NB4 (cell line): ENCODE results near the gene RPS23.

Experiments used
- DNase-seq: peaks from one replicate; pipeline ENCODE4 v3.0.0; 2010; ENCODE audit warnings: low read depth
- H3K4me3 ChIP-seq: one replicate; pipeline ENCODE4 v1.5.1; 2011; ENCODE audit warnings: mild to moderate bottlenecking, low read depth, low read length, moderate library complexity
- CTCF ChIP-seq: IDR thresholded peaks from one replicate; pipeline ENCODE4 v1.5.1; 2012; ENCODE audit warnings: low read depth, low read length
- MYC ChIP-seq: IDR thresholded peaks from 2 replicates; pipeline ENCODE4 v1.6.1; 2011; ENCODE audit warnings: low read depth, low read length
- POLR2A ChIP-seq: IDR thresholded peaks from 2 replicates; pipeline ENCODE4 v1.6.1; 2011; ENCODE audit warnings: mild to moderate bottlenecking; ENCODE audit not compliant: insufficient read length; ENCODE audit errors: extremely low read depth
- TF ChIP-seq, protein P1 (sequence below): IDR thresholded peaks from 2 replicates; pipeline ENCODE4 v1.6.1; 2011; ENCODE audit warnings: low read depth, low read length

The RPS23 gene

GRCh38 chr5:82257729-82258128 lies 20.4 kb downstream of the RPS23 start:
- H3K4me3 ChIP-seq = no peak overlapping the region
- TF ChIP-seq MYC (no peak), POLR2A (no peak), CTCF (no peak)
- TF ChIP-seq, protein P1, sequence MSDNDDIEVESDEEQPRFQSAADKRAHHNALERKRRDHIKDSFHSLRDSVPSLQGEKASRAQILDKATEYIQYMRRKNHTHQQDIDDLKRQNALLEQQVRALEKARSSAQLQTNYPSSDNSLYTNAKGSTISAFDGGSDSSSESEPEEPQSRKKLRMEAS = no peak
- no peak for DNase-seq

- no peak overlapping the region for H3K4me3 ChIP-seq
- DNase-seq = no peak
- TF ChIP-seq CTCF (no peak), MYC (no peak)
- TF ChIP-seq, protein P1 = no peak
Observed at GRCh38 chr5:82257247-82257646, 20.9 kb downstream of the RPS23 start.

DNA sequence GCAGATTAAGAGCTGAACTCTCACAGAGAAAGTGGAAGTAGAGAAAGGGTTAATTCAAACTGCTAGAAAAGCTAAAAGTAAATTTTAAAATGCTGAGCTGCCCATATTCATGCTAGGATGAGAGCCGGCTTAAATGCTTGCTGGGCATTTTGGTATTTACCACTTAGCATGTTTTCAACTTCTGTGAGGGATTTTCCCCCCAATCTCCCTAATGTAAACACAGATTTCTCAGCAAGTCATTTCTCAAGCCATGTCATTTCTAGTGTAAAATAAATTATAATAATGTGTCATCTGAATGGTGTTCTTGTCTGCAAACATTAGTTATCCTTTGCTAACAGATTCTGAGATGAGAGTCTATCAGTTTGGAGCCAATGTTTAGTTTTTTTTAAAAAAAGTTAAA lies 22.3 kb downstream of the RPS23 start:
- TF ChIP-seq, protein P1 = no peak
- TF ChIP-seq CTCF (no peak), MYC (no peak), POLR2A (no peak)
- no peak for DNase-seq
- no peak overlapping the region for H3K4me3 ChIP-seq

DNA sequence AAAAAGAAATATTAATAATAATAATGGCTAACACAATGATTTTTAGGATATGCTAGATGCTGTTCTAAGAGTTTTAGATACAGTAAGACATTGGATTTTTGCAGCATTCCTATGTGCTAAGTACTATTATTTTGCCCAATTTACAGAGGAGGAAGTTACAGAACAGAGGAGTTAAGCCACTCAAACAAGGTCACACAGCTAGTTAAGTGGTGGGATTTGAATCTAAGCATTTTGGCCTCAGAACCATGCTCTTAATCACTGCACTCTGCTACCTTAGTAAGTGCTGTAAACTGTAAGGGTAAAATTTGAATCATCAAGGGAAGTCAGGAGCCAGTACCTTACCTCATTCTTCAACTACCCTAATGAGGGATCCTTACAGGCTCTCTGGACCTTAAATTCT lies 25.4 kb downstream of the RPS23 start:
- no peak for TF ChIP-seq POLR2A
- no peak for TF ChIP-seq CTCF
- no peak for TF ChIP-seq MYC
- TF ChIP-seq, protein P1 = no peak

DNA sequence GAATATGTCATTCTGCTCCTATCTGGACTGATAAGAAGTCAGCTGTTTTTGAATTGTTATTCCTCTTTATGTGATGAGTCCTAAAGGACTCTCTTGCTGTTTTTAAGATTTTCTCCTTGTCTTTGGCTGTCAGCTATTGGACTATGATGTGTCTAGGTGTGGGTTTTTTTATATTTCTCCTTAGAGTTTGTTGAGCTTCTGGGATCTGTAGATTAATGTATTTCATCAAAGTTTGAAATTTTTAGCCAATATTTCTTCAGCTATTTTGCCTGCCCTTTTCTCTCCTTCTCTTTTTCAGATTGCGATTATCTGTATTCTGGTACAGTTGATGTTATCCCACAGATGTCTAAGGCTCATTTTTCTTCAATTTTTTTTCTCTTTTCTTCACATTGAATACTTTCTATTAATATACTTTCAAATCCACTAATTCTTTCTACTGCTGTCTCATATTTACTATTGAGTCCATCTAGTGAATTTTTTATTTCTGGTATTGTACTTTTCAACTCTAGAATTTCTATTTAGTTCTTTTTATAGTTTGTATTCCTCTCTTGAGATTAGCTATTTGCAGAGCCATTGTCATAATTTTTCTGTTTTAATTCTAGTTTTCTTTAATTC lies 31.1 kb downstream of the RPS23 start:
- DNase-seq = no peak
- no peak overlapping the region for H3K4me3 ChIP-seq
- no peak for TF ChIP-seq MYC
- no peak for TF ChIP-seq POLR2A
- TF ChIP-seq, protein P1 = no peak
- no peak for TF ChIP-seq CTCF

More for the DNA sequence above, 25.4 kb downstream of the RPS23 start:
- no peak for DNase-seq
- H3K4me3 ChIP-seq = no peak overlapping the region
